GM21526 (cell line): Measurements from ENCODE around the gene WBP1L.
"Not testable (repeated sequence)": the region's sequence is repeated elsewhere in the genome, so short reads cannot be mapped to it uniquely, and the experiment has no call there.

Experiments used
- ATAC-seq: cut with Tn5 transposase; IDR thresholded peaks from one replicate; pipeline ENCODE4 v1.9.1; 2021; ENCODE audit warnings: moderate library complexity; ENCODE audit not compliant: unreplicated experiment, low FRiP score

Gene WBP1L

GRCh38 chr10:102832987-102833386 lies 89.2 kb downstream of the WBP1L start:
- no peak for ATAC-seq

- ATAC-seq = no peak
These were observed 90.4 kb downstream of the WBP1L start for GRCh38 chr10:102834143-102834542.

DNA sequence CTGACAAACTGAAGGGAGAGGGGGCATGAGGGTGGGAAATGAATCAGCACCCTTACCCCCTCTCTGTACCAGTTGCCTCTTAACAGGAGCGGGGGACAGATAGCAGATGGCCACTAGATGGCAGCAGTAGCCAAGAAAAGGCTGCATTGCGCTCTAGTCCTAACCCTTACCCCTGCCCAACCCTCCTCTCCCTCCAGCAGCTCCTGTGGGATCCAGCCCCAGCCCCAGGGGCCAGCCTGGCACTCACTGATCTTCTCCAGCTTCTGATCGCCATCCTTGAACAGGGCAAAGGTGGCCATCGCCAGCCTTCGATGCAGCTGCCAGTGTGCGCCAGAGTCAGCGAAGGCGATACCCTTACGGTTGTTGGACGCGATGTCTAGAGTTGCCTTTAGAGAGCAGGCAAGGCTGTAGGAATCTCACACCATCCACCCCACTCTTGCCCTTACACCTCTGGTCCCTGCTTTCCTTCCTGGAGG lies 91.3 kb downstream of the WBP1L start:
- no peak for ATAC-seq

GRCh38 chr10:102837230-102837721 lies 93.5 kb downstream of the WBP1L start, which contains the start of gene CYP17A1:
TSS of gene CYP17A1 (minus strand) at chr10:102837413. CDS start at chr10:102837361, 52 bp downstream.
- no peak for ATAC-seq

- ATAC-seq = not testable (repeated sequence)
These were observed 94.7 kb downstream of the WBP1L start for GRCh38 chr10:102838276-102838927.

GRCh38 chr10:102841827-102842345 lies 98.1 kb downstream of the WBP1L start:
- ATAC-seq = no peak

DNA sequence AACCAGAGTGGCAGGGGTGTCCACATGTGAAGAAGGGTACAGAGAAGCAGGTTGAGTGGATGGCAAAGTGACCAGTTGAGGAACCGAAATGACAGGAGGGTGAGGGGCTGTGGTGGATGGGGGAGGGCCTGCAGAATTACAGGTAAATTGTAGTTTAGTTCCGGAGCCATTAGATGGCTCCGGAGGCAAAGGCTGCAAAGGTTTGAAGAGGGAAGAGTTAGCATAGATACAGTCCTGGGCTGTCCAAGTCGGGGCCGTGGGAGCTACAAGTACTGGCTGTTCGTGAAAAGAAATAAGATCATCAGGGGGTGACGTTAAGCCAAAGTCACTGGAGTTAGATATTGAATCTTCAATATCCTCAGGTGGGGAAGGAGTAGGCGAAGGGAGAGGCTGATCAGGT lies 99.4 kb downstream of the WBP1L start:
- ATAC-seq = not testable (repeated sequence)

GRCh38 chr10:102844190-102844776 lies 100.5 kb downstream of the WBP1L start:
- ATAC-seq = not testable (repeated sequence)

DNA sequence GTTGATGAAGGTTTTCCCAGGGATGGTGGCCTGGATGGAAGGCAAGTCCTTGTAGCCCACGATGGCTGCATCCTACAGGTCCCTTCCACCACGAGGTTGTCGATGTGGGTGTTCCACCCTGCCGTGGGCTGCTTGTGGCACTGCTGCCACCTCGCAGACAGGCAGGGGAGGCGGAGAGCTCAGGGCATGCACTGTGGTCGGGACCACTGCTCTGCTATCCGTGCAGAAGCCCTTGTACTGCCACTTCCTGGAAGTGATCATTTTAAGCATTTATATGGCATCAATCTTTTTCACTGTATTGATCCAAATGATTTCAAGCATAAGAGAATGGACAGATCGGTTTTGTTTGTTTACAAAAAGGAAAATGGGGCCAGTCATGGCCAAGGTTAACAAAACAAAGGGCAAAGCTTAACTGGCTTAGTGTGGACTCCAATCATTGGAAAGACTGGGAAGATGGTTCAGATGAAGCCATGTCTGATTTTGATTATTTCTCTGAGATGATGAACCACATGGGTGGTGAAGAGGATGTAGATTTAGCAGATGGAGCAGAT lies 101.7 kb downstream of the WBP1L start:
- ATAC-seq = no peak

GRCh38 chr10:102850025-102850518 lies 106.3 kb downstream of the WBP1L start:
- no peak for ATAC-seq

DNA sequence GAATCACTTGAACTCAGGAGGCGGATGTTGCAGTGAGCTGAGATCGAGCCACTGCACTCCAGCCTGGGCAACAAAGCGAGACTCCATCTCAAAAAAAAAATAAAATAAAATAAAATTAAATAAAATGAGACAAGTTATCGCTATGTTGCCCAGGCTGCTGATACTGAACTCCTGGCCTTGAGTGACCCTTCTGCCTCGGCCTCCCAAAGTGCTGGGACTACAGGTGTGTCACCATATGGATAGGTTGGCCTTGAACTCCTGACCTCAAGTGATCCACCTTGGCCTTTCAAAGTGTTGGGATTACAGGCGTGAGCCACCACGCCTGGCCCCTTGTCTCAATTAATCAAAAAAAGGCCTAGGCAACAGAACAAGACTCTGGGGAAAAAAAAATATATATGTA lies 109.5 kb downstream of the WBP1L start:
- not testable (repeated sequence) for ATAC-seq

DNA sequence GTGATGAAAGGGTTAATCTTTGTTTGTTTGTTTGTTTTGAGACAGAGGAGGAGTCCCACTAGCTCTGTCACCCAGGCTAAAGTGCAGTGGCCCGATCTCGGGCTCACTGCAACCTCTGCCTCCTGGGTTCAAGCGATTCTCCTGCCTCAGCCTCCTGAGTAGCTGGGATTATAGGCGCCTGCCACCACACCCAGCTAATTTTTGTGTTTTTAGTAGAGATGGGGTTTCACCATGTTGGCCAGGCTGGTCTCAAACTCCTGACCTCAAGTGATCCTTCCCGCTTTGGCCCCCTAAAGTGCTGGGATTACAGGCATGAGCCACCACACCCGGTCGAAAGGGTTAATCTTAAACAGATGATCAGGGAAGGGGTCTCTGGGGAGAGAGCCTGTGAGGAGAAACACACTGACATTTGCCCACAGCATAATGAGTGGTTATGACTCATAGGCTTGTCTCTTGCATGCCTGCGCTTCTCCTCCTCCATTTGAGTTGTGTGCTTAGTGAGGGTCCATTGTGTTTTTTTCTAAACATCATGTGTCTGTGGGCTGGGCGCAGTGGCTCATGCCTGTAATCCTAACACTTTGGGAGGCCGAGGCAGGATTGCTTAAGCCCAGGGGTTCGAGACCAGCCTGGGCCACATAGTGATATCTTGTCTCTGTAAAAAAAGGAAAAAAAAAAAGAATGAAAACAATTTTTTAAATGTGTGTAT lies 112.1 kb downstream of the WBP1L start:
- not testable (repeated sequence) for ATAC-seq

DNA sequence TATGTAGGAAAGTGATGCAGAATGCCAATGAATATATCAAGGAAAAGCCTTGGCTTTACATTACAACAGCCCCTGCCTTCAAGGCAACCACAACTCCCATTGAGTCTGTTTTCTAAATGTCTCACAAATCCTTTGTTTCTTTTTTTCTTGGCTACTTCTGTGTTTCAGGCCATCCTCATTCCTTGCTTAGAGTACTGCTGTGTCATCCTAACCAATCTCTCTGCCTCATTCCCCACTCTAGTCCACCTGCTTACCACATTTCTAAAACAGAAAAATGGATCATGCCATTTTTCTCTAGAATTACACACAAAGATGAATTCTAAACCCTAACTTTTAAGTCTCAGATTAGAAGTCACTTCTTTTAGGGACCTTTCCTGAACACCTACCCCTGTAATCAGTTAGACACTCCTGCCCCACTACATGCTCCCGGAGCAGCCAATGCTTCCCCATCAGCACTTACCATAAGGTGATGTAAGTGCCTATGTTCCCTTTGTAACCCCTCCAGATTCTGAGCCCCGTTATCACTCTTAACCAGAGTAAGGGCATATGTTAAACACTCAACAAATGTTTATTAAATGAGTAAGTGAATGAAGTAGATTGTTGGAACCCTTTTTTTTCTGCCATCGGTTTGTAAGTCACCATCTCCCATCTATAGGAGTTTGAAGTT lies 113.1 kb downstream of the WBP1L start:
- no peak for ATAC-seq

GRCh38 chr10:102859911-102860310 lies 116.2 kb downstream of the WBP1L start:
- no peak for ATAC-seq

DNA sequence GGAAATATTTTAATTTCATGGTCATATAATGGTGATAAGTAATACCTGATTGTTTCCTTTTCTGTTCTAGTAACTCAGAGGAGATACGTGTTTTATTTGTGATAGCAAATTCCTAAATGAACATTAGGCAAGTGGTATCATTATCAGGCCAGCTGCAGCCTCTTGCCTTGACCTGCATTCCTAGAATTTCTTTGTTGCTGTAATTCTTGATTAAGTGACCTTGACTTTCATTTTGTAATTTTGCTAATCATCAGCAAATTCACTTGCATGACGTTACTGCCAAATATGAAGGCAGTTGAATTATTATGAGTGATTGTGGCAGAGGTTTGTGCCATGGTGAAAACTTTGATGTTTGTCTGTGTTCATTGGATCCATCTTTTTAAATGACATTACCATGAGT lies 119.9 kb downstream of the WBP1L start:
- no peak for ATAC-seq

GRCh38 chr10:102865620-102866019 lies 121.9 kb downstream of the WBP1L start:
- no peak for ATAC-seq
